ENCODE measurements around the gene CDC42BPA.

DNA sequence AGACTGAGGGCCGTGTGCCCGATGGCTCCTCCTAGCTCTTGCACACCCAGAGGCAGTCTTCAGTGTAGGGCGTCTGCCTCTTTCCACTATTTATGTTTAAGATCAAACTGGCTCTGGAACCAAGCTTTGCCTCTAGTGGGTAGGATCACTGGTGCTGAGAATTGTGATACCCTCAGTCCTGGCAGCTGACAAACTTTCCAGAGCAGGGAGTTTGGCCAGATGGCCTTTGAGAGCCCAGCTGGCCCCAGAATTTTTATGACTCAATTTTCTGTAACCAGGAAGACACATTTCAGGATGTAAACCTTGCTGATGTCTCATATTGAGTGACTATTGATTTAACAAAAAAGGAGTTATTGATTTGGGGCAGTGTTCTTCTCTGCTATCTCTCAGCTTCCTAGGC, 371.5 kb downstream of the CDC42BPA start:
- TF ChIP-seq REST (IDR thresholded peaks at IDR 0.05; ENCODE audit: borderline replicate concordance): no peak
- no peak for TF ChIP-seq RAD21 (conservative IDR thresholded peaks at IDR 0.05)
